ENCODE results near the gene CAPSL.

DNA sequence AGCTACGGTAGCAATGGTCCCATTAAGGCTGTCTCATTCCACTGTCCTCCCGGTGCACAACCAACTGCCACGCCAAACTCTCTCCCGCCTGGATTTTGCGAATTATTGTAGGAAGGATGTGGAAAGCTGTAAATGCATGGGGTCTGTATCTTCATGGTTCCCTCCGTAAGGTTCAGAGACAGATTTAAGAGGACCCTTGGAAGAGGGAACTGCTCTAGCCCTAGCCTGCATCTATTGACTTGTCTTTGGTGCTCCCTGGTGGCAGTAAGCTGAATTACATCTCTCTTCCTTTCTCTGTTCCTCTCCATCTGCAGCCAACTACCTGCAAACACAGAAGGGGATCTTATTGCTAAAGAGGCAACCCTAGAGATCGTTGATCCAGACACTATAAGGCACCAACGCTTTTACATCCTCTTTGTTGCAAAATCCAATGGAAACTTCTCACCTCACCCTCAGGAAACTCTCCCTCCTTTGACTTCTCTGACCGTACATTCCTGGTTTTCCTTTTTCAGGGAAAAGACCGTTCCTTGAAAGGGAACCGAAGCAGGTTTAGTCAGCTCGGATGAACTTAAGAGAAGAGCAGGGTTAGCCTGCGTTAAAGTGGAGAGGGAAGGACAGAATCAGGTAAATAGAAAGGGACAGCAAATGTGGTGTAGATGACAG lies 11.9 kb downstream of the CAPSL start:
- TF ChIP-seq, protein P1, sequence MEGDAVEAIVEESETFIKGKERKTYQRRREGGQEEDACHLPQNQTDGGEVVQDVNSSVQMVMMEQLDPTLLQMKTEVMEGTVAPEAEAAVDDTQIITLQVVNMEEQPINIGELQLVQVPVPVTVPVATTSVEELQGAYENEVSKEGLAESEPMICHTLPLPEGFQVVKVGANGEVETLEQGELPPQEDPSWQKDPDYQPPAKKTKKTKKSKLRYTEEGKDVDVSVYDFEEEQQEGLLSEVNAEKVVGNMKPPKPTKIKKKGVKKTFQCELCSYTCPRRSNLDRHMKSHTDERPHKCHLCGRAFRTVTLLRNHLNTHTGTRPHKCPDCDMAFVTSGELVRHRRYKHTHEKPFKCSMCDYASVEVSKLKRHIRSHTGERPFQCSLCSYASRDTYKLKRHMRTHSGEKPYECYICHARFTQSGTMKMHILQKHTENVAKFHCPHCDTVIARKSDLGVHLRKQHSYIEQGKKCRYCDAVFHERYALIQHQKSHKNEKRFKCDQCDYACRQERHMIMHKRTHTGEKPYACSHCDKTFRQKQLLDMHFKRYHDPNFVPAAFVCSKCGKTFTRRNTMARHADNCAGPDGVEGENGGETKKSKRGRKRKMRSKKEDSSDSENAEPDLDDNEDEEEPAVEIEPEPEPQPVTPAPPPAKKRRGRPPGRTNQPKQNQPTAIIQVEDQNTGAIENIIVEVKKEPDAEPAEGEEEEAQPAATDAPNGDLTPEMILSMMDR (conservative IDR thresholded peaks at IDR 0.05): peak; percentile 85
- TF ChIP-seq ZFX (IDR thresholded peaks at IDR 0.05): no peak
